Esophagus squamous epithelium (tissue), 4 donors: ENCODE results near the gene KLHL33.

ENCODE experiments used
- POLR2A ChIP-seq, 4 donors: fragments of 450-650 bp; IDR thresholded peaks; one replicate each; pipeline ENCODE4 v1.6.1; 2017; ENCODE audit warnings: antibody characterized with exemption in 4 of 4, mild to moderate bottlenecking in 4 of 4, moderate library complexity in 3 of 4
- TF ChIP-seq, protein P1 (sequence below), 6 experiments: fragments of 450-650 bp in 4 of 6; fragments of 200-600 bp in 2 of 6; sonication (generic) in 2 of 6; IDR thresholded peaks; one replicate each; pipeline ENCODE4 v1.5.1; 2016 to 2019; ENCODE audit warnings: antibody characterized with exemption in 6 of 6, mild to moderate bottlenecking in 4 of 6, moderate library complexity in 4 of 6

DNA sequence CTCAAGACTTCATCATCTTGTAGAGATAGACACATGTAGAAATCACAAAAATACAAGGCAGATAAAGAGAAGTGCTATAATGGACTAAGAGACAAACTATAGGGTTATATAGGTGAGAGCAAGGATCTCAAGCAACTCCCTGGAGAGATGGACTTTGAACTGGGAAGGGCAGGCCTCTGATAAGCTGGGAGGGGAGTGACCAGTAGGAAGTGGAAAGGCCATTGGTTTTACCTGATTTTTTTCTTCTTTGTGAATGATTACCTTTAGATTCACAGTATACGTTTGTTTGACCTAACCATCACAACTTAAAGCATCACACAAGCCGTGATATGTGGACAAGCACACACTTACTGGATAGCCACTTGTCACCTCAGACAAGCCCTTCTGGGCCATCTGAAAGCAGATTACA lies 17.5 kb downstream of the KLHL33 start:
- TF ChIP-seq, protein P1, sequence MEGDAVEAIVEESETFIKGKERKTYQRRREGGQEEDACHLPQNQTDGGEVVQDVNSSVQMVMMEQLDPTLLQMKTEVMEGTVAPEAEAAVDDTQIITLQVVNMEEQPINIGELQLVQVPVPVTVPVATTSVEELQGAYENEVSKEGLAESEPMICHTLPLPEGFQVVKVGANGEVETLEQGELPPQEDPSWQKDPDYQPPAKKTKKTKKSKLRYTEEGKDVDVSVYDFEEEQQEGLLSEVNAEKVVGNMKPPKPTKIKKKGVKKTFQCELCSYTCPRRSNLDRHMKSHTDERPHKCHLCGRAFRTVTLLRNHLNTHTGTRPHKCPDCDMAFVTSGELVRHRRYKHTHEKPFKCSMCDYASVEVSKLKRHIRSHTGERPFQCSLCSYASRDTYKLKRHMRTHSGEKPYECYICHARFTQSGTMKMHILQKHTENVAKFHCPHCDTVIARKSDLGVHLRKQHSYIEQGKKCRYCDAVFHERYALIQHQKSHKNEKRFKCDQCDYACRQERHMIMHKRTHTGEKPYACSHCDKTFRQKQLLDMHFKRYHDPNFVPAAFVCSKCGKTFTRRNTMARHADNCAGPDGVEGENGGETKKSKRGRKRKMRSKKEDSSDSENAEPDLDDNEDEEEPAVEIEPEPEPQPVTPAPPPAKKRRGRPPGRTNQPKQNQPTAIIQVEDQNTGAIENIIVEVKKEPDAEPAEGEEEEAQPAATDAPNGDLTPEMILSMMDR (IDR thresholded peaks at IDR 0.05) = no peak
- TF ChIP-seq POLR2A (IDR thresholded peaks at IDR 0.05) = no peak
